Neural progenitor cell (in vitro differentiated cells): ENCODE data around the gene PRRX1. TPM values are rescaled to one million over a fixed set of nuclear protein-coding genes. Genes with fewer than 3 reads are reported as not detected.

Source experiments
- DNase-seq: peaks from one replicate; pipeline ENCODE4 v3.0.0-alpha.2; 2016; ENCODE audit warnings: low spot score
- H2AFZ ChIP-seq: fragments of 200-600 bp; sonication (generic); replicated peaks from 2 replicates; pipeline ENCODE4 v1.6.1; 2016; ENCODE audit warnings: antibody characterized with exemption
- H3F3A ChIP-seq: fragments of 200-600 bp; sonication (generic); 2 replicates; pipeline ENCODE4 v1.6.1; 2016; ENCODE audit warnings: antibody characterized with exemption, low read depth
- H3K27ac ChIP-seq: fragments of 200-600 bp; sonication (generic); 2 replicates; pipeline ENCODE4 v1.5.1; 2016; ENCODE audit warnings: mild to moderate bottlenecking
- H3K27me3 ChIP-seq: fragments of 200-600 bp; sonication (generic); 2 replicates; pipeline ENCODE4 v1.6.1; 2016; ENCODE audit warnings: mild to moderate bottlenecking, moderate library complexity
- H3K36me3 ChIP-seq: fragments of 200-600 bp; sonication (generic); 2 replicates; pipeline ENCODE4 v1.5.1; 2016
- H3K4me1 ChIP-seq: fragments of 200-600 bp; sonication (generic); 2 replicates; pipeline ENCODE4 v1.6.1; 2016; ENCODE audit warnings: mixed run types
- H3K4me2 ChIP-seq: fragments of 200-600 bp; sonication (generic); 2 replicates; pipeline ENCODE4 v1.6.1; 2016
- H3K4me3 ChIP-seq: fragments of 200-600 bp; sonication (generic); 2 replicates; pipeline ENCODE4 v1.5.1; 2016
- H3K79me2 ChIP-seq: fragments of 200-600 bp; sonication (generic); 2 replicates; pipeline ENCODE4 v1.6.1; 2016; ENCODE audit warnings: low read depth
- H3K9ac ChIP-seq: fragments of 200-600 bp; sonication (generic); 2 replicates; pipeline ENCODE4 v1.6.1; 2016
- H3K9me3 ChIP-seq: fragments of 200-600 bp; sonication (generic); 2 replicates; pipeline ENCODE4 v1.5.1; 2016; ENCODE audit warnings: low read depth
- H4K20me1 ChIP-seq: fragments of 200-600 bp; sonication (generic); 2 replicates; pipeline ENCODE4 v1.6.1; 2016; ENCODE audit warnings: low read depth
- H3K27ac Mint-ChIP-seq: 3 replicates; pipeline ENCODE4 v1.8.0; 2021; ENCODE audit warnings: mixed read lengths
- H3K27me3 Mint-ChIP-seq: 2 replicates; pipeline ENCODE4 v1.8.0; 2022; ENCODE audit warnings: low read depth, mild to moderate bottlenecking, inconsistent platforms, moderate library complexity, mixed read lengths; ENCODE audit not compliant: insufficient read depth
- H3K36me3 Mint-ChIP-seq: 3 replicates; pipeline ENCODE4 v1.8.0; 2021; ENCODE audit warnings: mixed read lengths
- H3K4me1 Mint-ChIP-seq: 3 replicates; pipeline ENCODE4 v1.8.0; 2021; ENCODE audit warnings: mixed read lengths
- H3K4me3 Mint-ChIP-seq: 3 replicates; pipeline ENCODE4 v1.8.0; 2021; ENCODE audit warnings: mild to moderate bottlenecking, moderate library complexity, mixed read lengths
- H3K9me3 Mint-ChIP-seq: 3 replicates; pipeline ENCODE4 v1.8.0; 2020; ENCODE audit warnings: mixed read lengths
- CTCF ChIP-seq: fragments of 200-600 bp; sonication (generic); IDR thresholded peaks from 2 replicates; pipeline ENCODE4 v1.5.1; 2017; ENCODE audit warnings: antibody characterized with exemption, mild to moderate bottlenecking
- EZH2 ChIP-seq: fragments of 200-600 bp; sonication (generic); IDR thresholded peaks from 2 replicates; pipeline ENCODE4 v1.6.1; 2017; ENCODE audit warnings: antibody characterized with exemption, mild to moderate bottlenecking, moderate library complexity
- EZH2phosphoT487 ChIP-seq: fragments of 200-600 bp; sonication (generic); IDR thresholded peaks from 2 replicates; pipeline ENCODE4 v1.6.1; 2017; ENCODE audit warnings: antibody characterized with exemption
- total RNA-seq: library from RNA; depleted of rRNA; stranded (reverse); fragments of >200 nt; gene quantifications from 2 replicates; pipeline ENCODE4 v1.2.3, GENCODE V29; 2015; ENCODE audit warnings: low replicate concordance

PRRX1 gene
- total RNA-seq, 1 donor from 2014 or later = 0.19 TPM

- Histone ChIP-seq H3K27me3 (peaks cover 77% of the 10 kb centered on the region), H3K9me3 (no peaks in the 10 kb centered on the region), H3K79me2 (no peaks in the 10 kb centered on the region), H3K4me3 (no peak overlapping the region), H3K36me3 (no peaks in the 10 kb centered on the region), H3F3A (no peaks in the 10 kb centered on the region), H3K4me2 (no peak overlapping the region), H3K9ac (no peak overlapping the region), H4K20me1 (peaks cover 3% of the 10 kb centered on the region), H3K4me1 (no peaks in the 10 kb centered on the region), H3K27ac (no peak overlapping the region), H2AFZ (no peak overlapping the region)
- Mint-ChIP-seq H3K4me1 (peaks cover 9% of the 10 kb centered on the region), H3K9me3 (no peaks in the 10 kb centered on the region), H3K4me3 (no peak overlapping the region), H3K36me3 (no peaks in the 10 kb centered on the region), H3K27me3 (peaks cover 9% of the 10 kb centered on the region), H3K27ac (no peak overlapping the region)
- no peak for TF ChIP-seq EZH2
- no peak for TF ChIP-seq EZH2phosphoT487
- TF ChIP-seq CTCF = no peak
- DNase-seq = no peak
Observed at GRCh38 chr1:170675865-170676264, 11.9 kb downstream of the PRRX1 start.

GRCh38 chr1:170676628-170677027, 12.7 kb downstream of the PRRX1 start:
- Histone ChIP-seq H3K9me3 (no peaks in the 10 kb centered on the region), H3F3A (no peaks in the 10 kb centered on the region), H3K9ac (no peak overlapping the region), H3K4me2 (no peak overlapping the region), H4K20me1 (no peaks in the 10 kb centered on the region), H3K27ac (no peak overlapping the region), H3K79me2 (no peaks in the 10 kb centered on the region), H3K27me3 (peaks cover 69% of the 10 kb centered on the region), H3K36me3 (no peaks in the 10 kb centered on the region), H3K4me3 (no peak overlapping the region), H3K4me1 (no peaks in the 10 kb centered on the region), H2AFZ (no peak overlapping the region)
- H3K9me3 Mint-ChIP-seq = no peaks in the 10 kb centered on the region
- TF ChIP-seq EZH2 (no peak), CTCF (no peak), EZH2phosphoT487 (no peak)
- H3K4me1 Mint-ChIP-seq = peaks cover 1% of the 10 kb centered on the region
- H3K27me3 Mint-ChIP-seq = peaks cover 2% of the 10 kb centered on the region
- no peak overlapping the region for H3K4me3 Mint-ChIP-seq
- DNase-seq = no peak
- no peak overlapping the region for H3K27ac Mint-ChIP-seq
- H3K36me3 Mint-ChIP-seq = no peaks in the 10 kb centered on the region

GRCh38 chr1:170678027-170678600, 14.2 kb downstream of the PRRX1 start:
- Mint-ChIP-seq H3K9me3 (no peaks in the 10 kb centered on the region), H3K4me1 (no peaks in the 10 kb centered on the region), H3K27ac (no peak overlapping the region), H3K27me3 (peaks cover 2% of the 10 kb centered on the region), H3K36me3 (no peaks in the 10 kb centered on the region), H3K4me3 (no peak overlapping the region)
- H3K9ac ChIP-seq = no peak overlapping the region
- H3K4me2 ChIP-seq = no peak overlapping the region
- peaks cover 55% of the 10 kb centered on the region for H3K27me3 ChIP-seq
- DNase-seq = no peak
- no peak overlapping the region for H3K4me3 ChIP-seq
- H3F3A ChIP-seq = no peaks in the 10 kb centered on the region
- no peak overlapping the region for H2AFZ ChIP-seq
- H3K79me2 ChIP-seq = no peaks in the 10 kb centered on the region
- H4K20me1 ChIP-seq = no peaks in the 10 kb centered on the region
- no peaks in the 10 kb centered on the region for H3K36me3 ChIP-seq
- H3K4me1 ChIP-seq = no peaks in the 10 kb centered on the region
- no peaks in the 10 kb centered on the region for H3K9me3 ChIP-seq
- TF ChIP-seq EZH2phosphoT487 (no peak), EZH2 (no peak), CTCF (no peak)
- H3K27ac ChIP-seq = no peak overlapping the region
